Adrenal gland (tissue), 5 donors: Measurements from ENCODE around the gene UTP11.

Experiments used
- POLR2A ChIP-seq, 2 donors: fragments of 450-650 bp; IDR thresholded peaks; one replicate each; pipeline ENCODE4 v1.6.1; 2017; ENCODE audit warnings: antibody characterized with exemption in 2 of 2, mild to moderate bottlenecking in 2 of 2, moderate library complexity in 1 of 2
- TF ChIP-seq, protein P1 (sequence below), 6 experiments: fragments of 450-650 bp in 4 of 6; fragments of 200-600 bp in 2 of 6; sonication (generic) in 1 of 6; IDR thresholded peaks; 1 replicate in 5 of 6; 2 replicates in 1 of 6; pipeline versions ENCODE4 v1.5.1 to v1.8.0; 2016 to 2021; ENCODE audit warnings: antibody characterized with exemption in 6 of 6, mild to moderate bottlenecking in 2 of 6, moderate library complexity in 1 of 6
- donor health status: DM: no; HTN: no; CAD: no.

DNA sequence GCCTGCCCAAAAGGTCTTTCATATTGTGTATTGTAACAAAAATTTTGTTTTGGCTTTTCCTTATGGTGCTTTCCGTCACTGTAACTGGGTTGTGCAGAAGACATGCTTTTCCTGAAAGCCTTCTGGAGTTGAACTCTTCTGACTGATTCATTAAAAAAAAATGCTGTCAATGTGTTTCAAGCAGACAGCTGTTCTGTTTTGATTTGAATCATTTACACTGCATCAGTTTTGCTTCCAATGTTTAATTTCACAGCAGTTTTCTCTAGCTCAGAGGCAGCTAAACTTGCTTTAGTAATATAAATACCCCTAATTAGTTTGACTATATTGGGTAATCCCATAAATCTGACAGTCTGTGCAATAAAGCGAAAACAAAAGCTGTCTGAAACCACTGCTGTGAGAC lies 7.9 kb downstream of the UTP11 start:
- TF ChIP-seq, protein P1, sequence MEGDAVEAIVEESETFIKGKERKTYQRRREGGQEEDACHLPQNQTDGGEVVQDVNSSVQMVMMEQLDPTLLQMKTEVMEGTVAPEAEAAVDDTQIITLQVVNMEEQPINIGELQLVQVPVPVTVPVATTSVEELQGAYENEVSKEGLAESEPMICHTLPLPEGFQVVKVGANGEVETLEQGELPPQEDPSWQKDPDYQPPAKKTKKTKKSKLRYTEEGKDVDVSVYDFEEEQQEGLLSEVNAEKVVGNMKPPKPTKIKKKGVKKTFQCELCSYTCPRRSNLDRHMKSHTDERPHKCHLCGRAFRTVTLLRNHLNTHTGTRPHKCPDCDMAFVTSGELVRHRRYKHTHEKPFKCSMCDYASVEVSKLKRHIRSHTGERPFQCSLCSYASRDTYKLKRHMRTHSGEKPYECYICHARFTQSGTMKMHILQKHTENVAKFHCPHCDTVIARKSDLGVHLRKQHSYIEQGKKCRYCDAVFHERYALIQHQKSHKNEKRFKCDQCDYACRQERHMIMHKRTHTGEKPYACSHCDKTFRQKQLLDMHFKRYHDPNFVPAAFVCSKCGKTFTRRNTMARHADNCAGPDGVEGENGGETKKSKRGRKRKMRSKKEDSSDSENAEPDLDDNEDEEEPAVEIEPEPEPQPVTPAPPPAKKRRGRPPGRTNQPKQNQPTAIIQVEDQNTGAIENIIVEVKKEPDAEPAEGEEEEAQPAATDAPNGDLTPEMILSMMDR (IDR thresholded peaks at IDR 0.05), result no peak
- TF ChIP-seq POLR2A (IDR thresholded peaks at IDR 0.05), result no peak
